Measurements from ENCODE around the gene EHMT2.
A peak's percentile ranks its signal among the peaks of the same experiment; 100 is the strongest.

The EHMT2 gene

DNA sequence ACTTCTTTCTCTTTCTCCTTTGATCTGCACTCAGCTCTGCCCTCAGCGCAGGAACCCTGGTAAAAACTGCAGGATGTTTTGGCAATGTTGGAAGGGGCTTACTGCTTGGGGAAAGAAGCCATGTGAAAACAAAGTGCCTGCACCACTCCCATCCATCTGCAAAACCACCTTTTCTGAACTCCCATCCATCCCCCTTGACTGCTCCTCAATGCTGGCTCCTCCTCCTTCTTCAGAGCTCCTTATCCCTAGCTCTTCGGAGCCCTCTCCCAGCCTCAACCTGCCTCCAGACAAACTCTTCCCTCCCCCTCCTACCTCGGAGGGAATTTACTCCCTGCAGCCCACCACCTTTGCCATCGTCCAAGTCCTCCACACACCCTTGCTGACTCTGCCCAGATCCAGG lies 8.6 kb upstream of the EHMT2 start:
- no peak for DNase-seq (ENCODE audit: low read depth)
- TF ChIP-seq, protein P1, sequence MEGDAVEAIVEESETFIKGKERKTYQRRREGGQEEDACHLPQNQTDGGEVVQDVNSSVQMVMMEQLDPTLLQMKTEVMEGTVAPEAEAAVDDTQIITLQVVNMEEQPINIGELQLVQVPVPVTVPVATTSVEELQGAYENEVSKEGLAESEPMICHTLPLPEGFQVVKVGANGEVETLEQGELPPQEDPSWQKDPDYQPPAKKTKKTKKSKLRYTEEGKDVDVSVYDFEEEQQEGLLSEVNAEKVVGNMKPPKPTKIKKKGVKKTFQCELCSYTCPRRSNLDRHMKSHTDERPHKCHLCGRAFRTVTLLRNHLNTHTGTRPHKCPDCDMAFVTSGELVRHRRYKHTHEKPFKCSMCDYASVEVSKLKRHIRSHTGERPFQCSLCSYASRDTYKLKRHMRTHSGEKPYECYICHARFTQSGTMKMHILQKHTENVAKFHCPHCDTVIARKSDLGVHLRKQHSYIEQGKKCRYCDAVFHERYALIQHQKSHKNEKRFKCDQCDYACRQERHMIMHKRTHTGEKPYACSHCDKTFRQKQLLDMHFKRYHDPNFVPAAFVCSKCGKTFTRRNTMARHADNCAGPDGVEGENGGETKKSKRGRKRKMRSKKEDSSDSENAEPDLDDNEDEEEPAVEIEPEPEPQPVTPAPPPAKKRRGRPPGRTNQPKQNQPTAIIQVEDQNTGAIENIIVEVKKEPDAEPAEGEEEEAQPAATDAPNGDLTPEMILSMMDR (IDR thresholded peaks at IDR 0.05; ENCODE audit: low read length, missing control alignments), result no peak
- no peak overlapping the region for H3K4me3 ChIP-seq (replicated peaks; ENCODE audit: low read depth, low read length)

DNA sequence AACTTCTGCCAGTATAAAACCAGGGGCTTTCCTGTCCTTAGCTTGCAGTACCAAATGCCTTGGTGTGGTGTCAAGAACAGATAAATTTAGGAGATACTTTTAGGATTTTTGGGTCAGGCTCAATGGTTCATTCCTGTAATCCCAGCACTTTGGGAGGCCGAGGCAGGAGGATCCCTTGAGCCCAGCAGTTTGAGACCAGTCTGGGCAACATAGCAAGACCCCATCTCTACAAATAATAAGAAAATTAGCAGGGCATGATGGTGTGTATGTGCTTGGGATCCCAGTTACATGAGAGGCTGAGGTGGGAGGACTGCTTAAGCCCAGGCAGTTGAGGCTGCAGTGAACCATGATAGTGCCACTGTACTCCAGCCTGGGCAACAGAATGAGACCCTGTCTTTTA lies 7.5 kb upstream of the EHMT2 start:
- TF ChIP-seq, protein P1 (IDR thresholded peaks at IDR 0.05; ENCODE audit: low read length, missing control alignments), result no peak

DNA sequence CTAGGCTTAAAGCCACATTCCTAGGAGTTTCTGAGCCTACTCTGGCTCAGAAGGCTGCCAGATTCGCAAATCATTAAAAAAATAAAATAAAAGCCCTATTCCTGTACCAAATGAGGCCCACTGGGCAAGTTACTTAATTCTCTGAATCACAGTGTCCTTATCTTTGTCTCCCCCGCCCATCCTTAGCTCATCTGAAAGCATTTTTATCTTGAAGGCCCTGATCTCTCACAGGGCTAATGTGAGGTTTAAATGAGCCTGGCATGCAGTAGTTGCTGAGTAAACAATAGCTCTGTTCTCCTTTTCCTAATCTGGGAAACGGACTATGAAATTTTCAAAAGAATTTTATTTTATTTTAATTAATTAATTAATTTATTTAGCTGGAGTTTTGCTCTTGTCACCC lies 6.5 kb upstream of the EHMT2 start:
- H3K4me3 ChIP-seq (replicated peaks; ENCODE audit: low read depth, low read length), result no peak overlapping the region
- peak; percentile 48 for DNase-seq (ENCODE audit: low read depth)
- TF ChIP-seq, protein P1 (IDR thresholded peaks at IDR 0.05; ENCODE audit: low read length, missing control alignments), result no peak

More for the DNA sequence above, 7.5 kb upstream of the EHMT2 start:
- no peak for DNase-seq (ENCODE audit: low read depth)
- no peak overlapping the region for H3K4me3 ChIP-seq (replicated peaks; ENCODE audit: low read depth, low read length)

DNA sequence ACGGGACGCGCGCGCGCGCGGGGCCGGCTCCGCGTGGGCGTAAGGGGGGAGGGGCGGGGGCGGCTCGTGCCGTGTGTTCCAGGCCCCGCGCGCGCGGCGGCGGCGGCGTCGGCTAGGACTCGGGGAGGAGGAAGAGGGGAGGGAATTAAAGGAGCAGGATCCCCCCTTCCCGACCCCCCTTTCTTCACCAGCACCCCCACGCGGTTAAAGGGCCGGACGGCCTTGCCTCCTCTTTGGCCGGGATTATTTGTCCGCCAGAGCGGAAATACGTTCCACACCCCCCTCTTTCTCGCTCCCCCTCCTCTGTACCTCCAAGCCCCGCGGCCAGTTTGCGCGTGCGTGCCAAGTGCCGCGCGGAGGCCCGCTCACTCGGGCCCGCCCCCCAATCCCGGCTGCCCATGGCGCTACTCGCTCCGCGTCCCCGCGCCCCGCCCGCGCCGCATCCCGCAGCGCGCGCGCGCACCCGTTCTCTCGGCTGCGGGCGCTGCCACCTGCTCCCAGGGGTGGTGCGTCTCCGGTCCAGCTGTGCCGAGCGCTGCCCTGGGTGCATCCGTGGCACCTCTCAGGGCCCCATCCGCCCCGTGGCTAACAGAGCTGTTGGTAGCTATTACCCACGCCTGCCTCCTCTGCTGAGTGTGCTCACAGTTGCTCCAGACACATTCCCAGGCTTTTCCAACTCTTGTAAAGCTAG lies 4.6 kb upstream of the EHMT2 start, which contains the start of gene ZBTB12:
TSS of gene ZBTB12 (minus strand) at position 134 of the 691 bp plus-strand sequence. CDS start 781 bp downstream, outside the sequence.
- TF ChIP-seq, protein P1 (IDR thresholded peaks at IDR 0.05; ENCODE audit: low read length, missing control alignments), result no peak
- peak; percentile 97 for DNase-seq (ENCODE audit: low read depth)
- H3K4me3 ChIP-seq (replicated peaks; ENCODE audit: low read depth, low read length), result peak within 1 kb of the TSS; percentile 61

DNA sequence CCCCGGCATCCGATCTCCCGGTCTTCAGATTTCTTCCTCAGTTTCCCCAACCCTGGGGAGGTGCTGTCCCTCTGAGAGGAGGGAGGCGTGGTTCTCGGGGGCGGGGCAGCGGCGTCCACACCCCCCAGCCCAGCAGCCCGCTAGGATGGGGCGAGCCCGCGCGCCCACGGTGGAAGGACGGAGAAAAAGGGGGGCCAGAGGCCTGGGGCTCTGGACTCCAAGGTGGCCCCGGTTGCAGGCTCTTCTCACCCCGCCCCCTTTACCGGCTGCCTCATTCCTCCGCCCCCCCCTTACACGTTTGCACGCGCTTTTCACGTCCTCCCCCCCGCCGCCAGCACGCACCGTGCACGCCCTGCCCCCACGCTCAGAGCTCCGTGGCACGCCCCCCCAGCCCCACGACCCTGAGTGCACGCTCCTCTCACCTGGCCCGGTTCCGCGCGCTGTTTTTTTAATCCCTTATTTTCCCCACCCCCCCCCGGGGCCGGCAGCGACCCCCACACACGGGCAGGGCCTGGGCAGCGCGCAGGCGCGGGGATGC lies 4.0 kb upstream of the EHMT2 start:
- DNase-seq (ENCODE audit: low read depth), result peak; percentile 42
- TF ChIP-seq, protein P1 (IDR thresholded peaks at IDR 0.05; ENCODE audit: low read length, missing control alignments), result no peak
- H3K4me3 ChIP-seq (replicated peaks; ENCODE audit: low read depth, low read length), result peak overlapping the region; percentile 61

DNA sequence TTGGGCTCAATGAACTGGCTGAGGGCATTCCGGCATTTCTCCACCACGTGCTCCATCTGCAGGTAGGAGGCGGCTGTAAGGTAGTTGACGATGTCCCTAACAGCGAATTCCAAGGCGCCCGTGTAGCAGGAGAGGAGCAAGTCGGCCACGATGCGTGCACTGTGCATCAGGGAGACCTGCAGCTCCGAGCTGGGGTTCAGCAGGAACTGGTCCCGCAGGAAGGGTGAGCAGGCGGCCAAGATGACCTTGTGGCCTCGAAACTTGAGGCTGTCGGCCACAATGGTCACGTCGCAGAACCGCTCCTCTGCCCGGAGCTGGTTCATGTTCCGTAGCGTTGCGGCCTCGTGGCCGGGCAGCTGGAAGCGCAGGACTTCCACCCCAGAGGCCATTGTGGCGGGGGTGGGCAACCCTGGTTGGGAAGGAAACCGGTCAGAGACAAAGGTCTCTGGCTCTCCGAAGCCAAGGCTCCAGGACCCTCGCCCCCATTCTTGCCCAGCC lies 3.5 kb upstream of the EHMT2 start:
- TF ChIP-seq, protein P1 (IDR thresholded peaks at IDR 0.05; ENCODE audit: low read length, missing control alignments), result no peak
- peak overlapping the region; percentile 61 for H3K4me3 ChIP-seq (replicated peaks; ENCODE audit: low read depth, low read length)
- DNase-seq (ENCODE audit: low read depth), result no peak

Data from fibroblast of pulmonary artery (primary cell).